HG03039 (cell line): ENCODE results near the gene UST.
"Not testable (repeated sequence)": the region's sequence is repeated elsewhere in the genome, so short reads cannot be mapped to it uniquely, and the experiment has no call there.

Experiments
- ATAC-seq: cut with Tn5 transposase; IDR thresholded peaks from one replicate; pipeline ENCODE4 v1.9.1; 2021; ENCODE audit warnings: mild to moderate bottlenecking, moderate library complexity; ENCODE audit not compliant: unreplicated experiment

Gene UST

DNA sequence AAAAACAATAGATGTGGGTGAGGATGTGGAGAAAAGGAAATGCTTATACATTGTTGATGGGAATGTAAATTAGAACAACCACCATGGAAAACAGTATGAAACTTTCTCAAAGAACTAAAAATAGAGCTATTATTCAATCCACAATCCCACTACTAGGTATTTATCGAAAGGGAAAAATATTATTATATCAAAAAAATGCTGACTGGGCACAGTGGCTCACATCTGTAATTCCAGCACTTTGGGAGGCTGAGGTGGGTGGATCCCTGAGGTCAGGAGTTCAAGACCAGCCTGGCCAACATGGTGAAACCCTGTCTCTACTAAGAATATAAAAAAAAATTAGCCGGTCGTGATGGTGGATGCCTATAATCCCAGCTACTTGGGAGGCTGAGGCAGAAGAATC, 357.1 kb downstream of the UST start:
- not testable (repeated sequence) for ATAC-seq

DNA sequence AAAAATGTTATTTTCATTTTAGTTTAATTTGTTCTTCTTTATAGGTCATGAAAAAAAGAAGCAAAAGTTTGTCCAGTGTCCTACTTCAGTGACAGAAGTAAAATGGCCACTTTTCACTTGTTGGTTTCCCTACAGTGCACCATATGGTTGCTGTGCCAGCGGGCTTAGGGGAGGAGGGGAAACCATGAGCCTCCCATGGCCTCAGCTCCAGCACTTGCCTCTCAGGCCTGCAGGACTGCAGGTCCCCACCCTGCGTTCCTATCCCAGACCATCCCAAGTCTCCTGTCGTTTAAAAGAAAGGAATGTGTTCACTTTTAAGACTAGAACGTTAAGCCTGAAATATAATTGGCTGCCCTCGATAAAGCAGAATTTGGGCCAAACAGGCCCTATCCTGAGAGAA, 360.7 kb downstream of the UST start:
- ATAC-seq = no peak

DNA sequence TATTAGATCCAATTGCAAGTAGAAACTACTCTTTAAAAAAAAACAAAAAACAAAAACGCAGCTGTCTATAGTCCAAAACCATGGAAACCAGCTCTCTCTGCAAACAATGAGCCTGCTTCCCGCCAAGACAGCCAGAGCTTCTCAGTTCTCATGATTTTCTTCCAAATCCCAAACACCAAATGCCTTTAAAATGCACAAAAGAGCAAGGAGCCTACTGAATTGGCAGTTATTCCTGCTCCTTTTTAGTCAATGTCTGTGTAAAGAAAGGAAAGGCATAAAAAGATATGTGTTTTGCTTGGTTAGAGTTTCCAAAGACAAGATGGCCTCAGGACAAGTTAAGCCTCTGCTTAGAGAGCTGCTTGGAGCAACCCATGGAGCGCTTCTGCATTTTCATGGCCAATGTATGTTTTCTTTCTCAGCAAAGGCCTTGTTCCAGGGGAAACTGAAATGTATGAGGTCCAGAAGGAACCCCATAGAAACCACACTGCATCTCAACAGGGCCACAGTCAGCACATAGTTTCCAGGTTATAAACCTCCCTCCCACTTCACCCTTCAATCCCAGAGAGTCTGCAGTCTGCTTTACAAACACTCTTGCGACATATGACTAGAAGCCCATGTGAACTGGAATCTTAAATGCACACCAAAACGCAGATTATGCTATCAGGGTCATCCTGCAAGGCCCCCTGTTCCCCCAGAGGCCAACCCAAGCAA, 361.4 kb downstream of the UST start:
- no peak for ATAC-seq

DNA sequence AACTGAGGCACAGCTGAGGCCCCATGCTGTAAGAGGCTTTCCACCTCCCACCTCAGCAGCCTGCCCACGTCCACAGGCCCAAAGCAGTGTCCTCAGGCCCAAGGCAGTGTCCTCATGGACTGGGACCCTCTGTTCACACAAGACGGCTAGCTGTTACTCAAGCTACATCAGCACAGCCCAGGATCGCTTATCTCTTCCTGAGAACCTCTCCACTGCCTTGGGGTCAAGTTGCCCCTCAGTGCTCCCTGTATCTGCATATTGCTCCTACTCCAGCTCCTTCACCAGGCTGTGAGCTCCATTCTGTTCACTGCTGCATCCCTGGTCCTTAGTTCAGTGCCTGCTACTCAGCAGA, 361.9 kb downstream of the UST start:
- ATAC-seq = no peak

DNA sequence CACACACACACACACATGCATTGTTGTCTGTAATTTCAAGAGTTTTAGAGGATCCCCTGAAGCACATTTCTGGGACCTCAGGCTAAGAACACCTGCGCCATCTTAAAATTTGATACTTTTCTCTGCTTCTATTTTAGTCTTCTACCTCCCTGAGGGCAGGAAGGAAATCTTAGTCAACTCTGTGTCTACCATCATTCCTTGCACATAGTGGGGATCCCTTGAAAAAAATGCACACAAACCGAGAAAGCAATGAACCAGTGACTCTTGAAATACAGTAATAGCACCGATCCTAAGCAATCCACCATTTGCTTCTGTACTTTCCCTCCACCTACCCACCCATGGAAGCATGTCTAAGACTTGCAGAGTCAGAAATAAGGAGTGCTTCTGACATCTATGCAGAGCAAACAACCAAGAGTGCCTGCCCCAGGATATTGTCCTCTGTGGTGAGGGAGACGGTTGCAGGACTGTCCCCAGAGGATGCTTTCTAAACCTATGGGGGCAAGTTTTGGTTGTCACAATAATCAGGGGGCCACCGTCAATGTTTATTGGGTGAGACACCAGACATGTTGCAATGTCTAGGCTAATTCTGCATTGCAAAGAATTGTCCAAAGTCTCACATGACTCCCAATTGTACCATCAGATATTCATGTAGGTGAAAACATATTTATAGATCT, 362.7 kb downstream of the UST start:
- peak; percentile 47 for ATAC-seq

DNA sequence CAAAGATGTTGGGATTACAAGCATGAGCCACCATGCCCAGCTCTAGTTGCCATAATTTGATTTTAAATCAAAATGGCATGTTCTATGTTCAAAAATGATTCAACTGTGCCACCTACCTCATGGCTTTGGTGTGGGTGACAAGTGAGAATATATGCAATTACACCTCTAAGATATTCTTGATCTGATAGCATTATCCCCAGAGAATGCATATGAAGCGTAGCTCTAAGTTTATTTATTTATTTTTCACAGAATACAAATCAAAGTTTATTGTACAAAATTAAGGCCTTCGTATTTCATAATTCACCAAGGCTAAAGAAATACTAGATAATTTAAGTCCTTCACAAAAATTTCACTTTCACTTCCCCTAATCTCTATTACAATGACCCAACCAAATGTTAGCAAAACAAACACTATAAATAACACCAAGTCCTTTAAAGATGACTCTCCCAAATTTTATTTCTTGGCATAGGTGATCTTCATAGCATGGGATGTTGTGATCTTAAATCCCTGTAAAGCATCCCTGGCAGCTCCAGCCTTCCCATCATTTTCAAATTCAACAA, 364.8 kb downstream of the UST start:
- no peak for ATAC-seq

DNA sequence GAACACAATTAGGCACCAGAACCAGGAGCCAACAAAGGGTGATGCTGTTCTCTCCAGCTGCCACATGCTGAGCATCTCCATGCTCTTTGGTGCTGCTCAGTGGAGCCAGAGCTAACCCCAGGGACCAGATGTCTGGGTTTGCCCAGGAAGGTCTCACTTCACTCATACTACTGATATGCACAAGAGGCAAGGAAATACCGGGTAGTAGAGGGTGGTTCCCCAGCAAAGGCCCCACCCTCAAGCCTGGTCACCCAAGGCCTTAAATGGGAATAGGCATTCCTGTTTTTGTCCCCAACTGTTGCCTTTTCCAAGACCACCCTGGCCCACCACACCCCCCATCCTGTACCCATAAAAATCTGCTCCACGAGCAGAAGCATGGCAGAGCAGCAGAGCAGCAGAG, 366.1 kb downstream of the UST start:
- ATAC-seq = peak; percentile 46

DNA sequence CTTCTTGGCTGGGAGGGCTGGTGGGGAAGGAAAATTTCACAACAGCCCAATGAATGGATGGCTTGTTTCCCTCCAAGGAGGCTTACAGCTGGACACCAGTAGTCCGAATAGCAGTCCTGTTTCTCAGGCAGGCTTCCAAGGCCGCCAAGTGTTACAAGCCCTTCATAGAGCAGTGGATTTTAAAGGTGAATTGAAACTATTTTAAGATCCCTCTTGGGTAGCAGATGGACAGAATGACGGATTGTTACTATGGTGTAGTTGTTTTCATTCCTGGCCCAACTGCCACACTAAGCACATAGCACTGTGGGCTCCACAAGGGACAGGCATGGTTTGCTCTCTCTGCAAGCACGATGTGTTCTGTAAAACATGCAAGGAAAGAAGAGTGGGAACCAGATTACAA, 367.3 kb downstream of the UST start:
- no peak for ATAC-seq

DNA sequence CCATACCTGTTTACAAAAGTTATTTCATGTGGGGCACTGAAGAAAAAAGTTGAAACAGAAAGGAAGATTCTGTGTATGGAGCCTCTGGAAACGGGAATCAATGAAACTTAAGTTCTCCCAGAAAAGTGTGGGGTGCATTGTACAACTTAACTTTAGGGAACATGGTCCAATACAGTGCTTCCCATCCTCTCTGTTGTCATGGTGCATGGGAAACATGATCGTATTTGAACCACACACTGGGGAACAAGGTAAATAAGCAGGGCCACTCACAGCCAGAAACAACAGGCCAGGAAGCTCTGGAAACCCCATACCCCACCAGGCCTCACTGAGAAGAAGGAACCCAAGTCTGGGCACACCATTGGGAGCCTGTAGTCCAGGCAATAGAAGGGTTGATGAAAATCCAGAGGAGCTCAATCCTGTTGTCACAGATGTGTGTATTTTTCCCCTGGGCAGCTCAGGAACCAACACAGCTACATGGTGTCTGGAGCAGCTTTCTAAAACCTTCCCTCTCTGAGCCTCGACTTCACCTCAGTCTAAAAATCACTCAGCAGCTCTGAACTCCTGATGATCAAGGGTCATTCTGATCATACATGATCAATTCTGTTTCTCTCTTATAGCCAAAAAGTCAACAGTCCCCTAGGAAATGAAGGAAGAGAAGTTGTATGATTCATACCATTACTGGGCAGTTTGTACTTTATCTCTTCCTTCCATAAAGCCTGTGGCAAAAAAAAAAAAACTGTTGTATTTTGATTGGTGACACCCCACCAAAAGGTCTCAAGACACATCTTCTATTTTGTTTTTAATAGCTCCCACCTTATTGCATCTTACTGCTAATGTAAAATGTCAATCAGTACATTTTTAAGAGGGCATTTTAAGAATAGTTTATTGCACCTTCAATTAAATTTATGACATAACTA, 372.2 kb downstream of the UST start:
- ATAC-seq = no peak

DNA sequence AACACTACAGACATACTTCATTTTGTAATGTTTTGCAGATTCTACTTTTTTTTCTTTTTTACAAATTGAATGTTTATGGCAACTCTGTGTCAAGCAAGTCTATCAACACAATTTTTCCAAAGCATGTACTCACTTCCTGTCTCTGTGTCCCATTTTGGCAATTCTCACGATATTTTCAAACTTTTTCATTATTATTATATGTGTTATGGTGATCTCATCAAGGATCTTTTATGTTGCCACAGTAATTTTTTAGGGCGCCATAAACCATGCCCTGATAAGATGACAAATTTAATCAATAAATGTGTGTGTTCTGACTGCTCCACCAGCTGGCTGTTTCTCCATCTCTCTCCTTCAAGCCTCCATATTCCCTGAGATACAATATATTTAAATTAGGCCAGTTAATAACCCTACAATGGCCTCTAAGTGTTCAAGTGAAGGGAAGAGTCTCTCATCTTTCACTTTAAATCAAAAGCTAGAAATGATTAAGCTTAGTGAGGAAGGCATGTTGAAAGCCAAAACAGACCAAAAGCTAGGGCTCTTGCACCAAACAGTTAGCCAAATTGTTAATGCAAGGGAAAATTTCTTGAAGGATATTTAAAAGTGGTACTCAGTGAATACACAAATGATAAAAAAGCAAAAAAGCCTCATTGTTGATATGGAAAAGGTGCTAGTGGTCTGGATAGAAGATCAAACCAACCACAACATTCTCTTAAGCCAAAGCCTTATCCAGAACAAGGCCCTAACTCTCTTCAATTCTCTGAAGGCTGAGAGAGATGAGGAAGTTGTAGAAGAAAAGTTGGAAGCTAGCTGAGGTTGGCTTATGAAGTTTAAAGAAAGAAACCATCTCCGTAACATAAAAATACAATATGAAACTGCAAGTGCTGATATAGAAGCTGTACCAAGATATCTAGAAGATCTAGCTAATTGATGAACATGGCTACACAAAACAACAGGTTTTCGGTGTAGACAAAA, 376.3 kb downstream of the UST start:
- no peak for ATAC-seq

DNA sequence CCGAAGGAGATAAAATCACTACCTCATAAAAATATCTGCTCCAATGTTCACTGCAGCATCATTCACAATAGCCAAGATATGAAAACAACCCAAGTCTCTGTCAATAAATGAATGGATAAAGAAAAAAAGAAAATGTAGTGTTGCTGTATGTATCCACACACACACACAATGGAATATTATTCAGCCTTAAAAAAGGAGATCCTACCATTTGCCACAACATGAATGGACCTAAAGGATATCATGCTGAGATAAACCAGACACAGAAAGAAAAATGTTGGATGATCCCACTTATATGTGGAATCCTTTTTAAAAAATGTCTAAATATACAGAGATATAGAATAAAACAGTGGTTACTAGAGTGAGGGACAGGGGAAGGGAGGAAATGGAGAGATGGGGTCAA, 378.5 kb downstream of the UST start:
- no peak for ATAC-seq
